ENCODE measurements around the gene EEF1AKMT3. TPM values are rescaled to one million over a fixed set of nuclear protein-coding genes. Genes with fewer than 3 reads are reported as not detected.
A peak's percentile ranks its signal among the peaks of the same experiment; 100 is the strongest.

Gene EEF1AKMT3
- total RNA-seq, 1 experiment from 2014 or later = 6.6 TPM

GRCh38 chr12:57751432-57751787, 21.0 kb upstream of the EEF1AKMT3 start:
- no peak for DNase-seq (ENCODE audit: low read depth)

DNA sequence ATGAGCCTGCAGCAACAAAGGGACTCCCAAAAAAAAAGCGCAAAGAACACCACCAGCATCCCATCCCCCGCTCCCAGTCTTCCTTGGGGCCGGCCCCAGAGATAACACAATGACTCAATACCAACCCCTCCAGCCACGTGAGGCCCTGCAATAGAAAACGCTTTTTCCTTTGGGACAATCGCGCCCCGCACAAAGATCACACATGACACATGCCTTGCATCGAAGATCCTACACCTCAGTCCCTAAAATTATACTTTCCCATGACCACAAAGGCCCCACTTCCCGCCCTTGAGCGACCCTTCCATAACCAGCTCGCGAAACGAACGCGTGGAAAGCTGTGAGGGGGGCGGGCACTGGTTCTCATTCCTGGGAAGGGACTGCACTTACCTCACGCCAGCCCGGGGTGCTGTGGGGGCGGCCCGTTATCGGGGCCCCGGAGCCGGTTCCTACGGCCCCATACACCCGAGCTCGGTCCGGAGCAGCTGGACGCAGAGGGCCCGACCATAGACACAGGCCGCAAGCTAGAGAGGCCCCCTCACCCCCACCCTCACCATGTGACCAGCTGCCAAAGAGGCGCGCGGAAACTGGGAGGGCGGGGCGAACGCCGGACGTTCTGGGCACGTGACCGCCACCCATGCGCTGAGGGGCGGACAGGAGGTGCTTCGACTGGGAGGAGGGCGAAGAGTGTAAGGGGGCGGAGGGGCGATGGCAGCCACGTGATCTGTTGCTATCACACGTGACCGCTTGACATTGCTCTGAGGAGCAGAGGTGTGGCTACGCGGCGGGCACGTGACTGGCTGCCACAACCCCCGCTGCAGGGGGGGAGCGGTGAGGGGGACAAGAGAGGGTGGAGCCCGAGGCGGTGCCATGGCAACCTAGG, 20.4 kb upstream of the EEF1AKMT3 start, which contains the start of gene CDK4:
TSS of gene CDK4 (minus strand) at position 523 of the 880 bp plus-strand sequence. CDS start 593 bp downstream, outside the sequence.
- peak; percentile 99 for DNase-seq (ENCODE audit: low read depth)

- DNase-seq (ENCODE audit: low read depth) = no peak
Measured at GRCh38 chr12:57752668-57753000, 19.8 kb upstream of the EEF1AKMT3 start.

GRCh38 chr12:57753756-57754337, 18.6 kb upstream of the EEF1AKMT3 start:
- DNase-seq (ENCODE audit: low read depth) = no peak

GRCh38 chr12:57754411-57755193, 17.8 kb upstream of the EEF1AKMT3 start, which contains the start of gene MARCHF9:
MARCHF9 (plus strand) TSS chr12:57755103; CDS start chr12:57755529, 426 bp downstream.
- DNase-seq (ENCODE audit: low read depth) = no peak

GRCh38 chr12:57755194-57755453, 17.3 kb upstream of the EEF1AKMT3 start:
- no peak for DNase-seq (ENCODE audit: low read depth)

- DNase-seq (ENCODE audit: low read depth) = no peak
Measured at GRCh38 chr12:57755454-57756372, 16.7 kb upstream of the EEF1AKMT3 start.

DNA sequence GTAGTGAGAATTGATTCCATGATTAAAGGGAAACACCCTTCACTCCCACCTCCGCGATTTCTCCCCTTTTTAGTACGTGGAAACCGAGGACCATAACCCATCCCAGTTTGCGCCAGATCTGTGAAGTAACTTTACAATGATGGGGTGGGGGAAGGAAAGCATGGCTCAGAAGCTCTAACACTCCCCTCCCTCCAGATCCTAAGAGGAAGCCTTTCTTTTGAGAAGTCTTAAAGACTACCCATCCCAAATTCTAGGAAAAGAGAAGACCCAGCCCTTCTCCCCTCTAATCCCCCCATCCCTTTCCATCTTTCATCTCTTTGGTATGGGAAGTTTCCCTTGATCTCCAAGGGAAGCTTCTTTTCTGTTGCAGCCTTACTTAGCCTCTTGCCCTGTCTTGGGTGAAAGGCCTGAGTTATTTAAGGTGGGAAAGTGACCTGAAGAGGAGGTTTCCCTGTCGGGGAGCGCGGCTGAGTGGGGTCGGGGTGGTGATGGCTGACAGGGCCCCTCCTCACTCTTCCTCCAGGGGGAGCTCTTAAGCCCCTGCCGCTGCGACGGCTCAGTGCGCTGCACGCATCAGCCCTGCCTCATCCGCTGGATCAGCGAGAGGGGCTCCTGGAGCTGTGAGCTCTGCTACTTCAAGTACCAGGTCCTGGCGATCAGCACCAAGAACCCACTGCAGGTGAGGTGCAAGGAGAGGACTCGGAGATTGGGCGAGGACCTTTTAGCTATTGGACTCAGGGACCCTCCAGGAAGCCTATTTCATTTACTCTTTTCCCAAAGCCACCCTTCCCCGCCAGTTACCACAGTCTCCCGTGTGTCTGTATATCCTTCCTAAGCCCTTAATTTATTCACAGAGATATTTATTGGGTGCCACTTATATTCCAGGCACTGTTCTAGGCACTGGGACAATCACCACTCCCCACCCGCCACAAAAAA, 15.7 kb upstream of the EEF1AKMT3 start:
- DNase-seq (ENCODE audit: low read depth) = peak; percentile 36

- DNase-seq (ENCODE audit: low read depth) = no peak
Measured at GRCh38 chr12:57757771-57758170, 14.6 kb upstream of the EEF1AKMT3 start.

- no peak for DNase-seq (ENCODE audit: low read depth)
Measured at GRCh38 chr12:57758552-57759359, 13.7 kb upstream of the EEF1AKMT3 start.

GRCh38 chr12:57759360-57759980, 12.9 kb upstream of the EEF1AKMT3 start:
- no peak for DNase-seq (ENCODE audit: low read depth)

DNA sequence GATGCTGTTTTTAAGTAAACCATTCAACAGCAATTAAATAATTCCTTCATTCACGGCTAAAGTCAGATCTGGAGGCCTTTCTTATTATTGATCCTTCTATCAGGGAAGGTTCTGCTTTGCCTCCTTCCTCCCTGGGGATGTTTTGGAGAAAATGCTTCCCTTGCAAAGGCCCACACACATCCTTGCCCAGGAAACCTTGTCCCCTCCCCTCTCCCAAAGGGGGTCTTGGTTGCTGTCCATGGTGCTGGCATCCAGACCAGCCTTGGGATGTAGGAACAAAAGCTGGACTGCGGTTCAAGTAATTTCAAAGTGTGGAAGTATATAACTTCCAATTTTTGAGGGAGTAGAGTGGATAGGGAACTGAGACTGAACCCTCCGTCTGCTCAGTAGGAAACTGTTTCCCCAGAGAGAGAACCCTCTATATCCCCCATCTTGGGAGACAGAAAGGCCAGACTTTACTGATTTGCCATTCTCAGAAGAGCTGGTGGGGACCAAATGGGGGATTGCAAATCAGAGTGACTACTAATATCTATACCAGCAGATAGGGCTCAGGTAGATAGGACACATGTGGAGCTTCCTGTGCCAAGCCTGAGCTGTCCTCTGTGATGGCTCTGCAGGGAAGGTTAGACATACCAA, 11.9 kb upstream of the EEF1AKMT3 start:
- DNase-seq (ENCODE audit: low read depth) = no peak

- no peak for DNase-seq (ENCODE audit: low read depth)
Measured at GRCh38 chr12:57761391-57761998, 10.9 kb upstream of the EEF1AKMT3 start.

- DNase-seq (ENCODE audit: low read depth) = no peak
Measured at GRCh38 chr12:57762463-57762862, 10.0 kb upstream of the EEF1AKMT3 start.

GRCh38 chr12:57763881-57764661, 8.3 kb upstream of the EEF1AKMT3 start:
- DNase-seq (ENCODE audit: low read depth) = no peak

- no peak for DNase-seq (ENCODE audit: low read depth)
Measured at GRCh38 chr12:57764662-57765002, 7.8 kb upstream of the EEF1AKMT3 start.

DNA sequence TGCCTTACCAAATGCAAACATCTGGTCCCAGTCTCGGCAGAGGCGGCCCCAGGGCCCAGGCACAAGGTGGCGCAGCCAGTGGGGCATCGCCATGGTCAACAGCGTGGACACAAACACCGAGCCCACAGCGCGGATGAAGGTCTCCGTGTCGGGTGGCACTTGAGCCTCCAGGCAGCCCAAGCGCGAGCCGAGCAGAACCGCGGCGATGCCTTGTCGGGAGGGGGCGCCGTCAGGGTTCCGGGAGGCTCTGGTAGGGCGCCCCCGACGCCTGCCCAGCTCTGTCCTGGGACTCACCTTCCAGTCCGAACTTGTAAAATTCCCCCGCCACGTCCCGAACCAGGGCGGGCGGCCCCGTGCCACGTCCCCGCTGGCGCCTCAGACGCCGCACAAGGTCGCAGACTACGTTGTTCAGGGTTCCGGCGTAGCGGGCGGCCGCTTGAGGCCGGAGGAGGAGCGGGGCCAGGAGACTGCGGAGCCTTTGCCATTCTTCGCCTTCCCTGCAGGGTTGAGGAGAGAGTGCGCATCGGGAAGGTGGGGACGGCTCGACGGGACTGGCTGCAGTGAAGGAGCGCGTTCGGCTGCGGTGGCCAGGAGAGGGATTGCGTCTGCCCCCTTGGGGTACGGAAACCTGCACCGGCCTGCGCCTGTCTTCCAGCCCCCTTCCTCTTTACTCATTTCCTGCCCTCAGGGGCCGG, 7.3 kb upstream of the EEF1AKMT3 start:
- DNase-seq (ENCODE audit: low read depth) = peak; percentile 51
